HCT116 (cell line): Measurements from ENCODE around the gene GATAD2A.

Experiments
- CEBPB ChIP-seq: IDR thresholded peaks from 2 replicates; pipeline ENCODE4 v1.6.1; 2012; ENCODE audit warnings: low read depth
- EGR1 ChIP-seq: IDR thresholded peaks from 2 replicates; pipeline ENCODE4 v1.6.1; 2012; ENCODE audit warnings: low read depth
- EZH2 ChIP-seq: fragments of 200-600 bp; sonication (generic); IDR thresholded peaks from 2 replicates; pipeline ENCODE4 v1.6.1; 2017; ENCODE audit warnings: antibody characterized with exemption, mixed run types
- JUND ChIP-seq: IDR thresholded peaks from 2 replicates; pipeline ENCODE4 v1.6.1; 2012
- POLR2A ChIP-seq: IDR thresholded peaks from 2 replicates; pipeline ENCODE4 v1.7.0; 2011; ENCODE audit warnings: borderline replicate concordance; ENCODE audit not compliant: insufficient read depth, insufficient read length; ENCODE audit errors: extremely low read depth
- POLR2AphosphoS5 ChIP-seq: IDR thresholded peaks from 2 replicates; pipeline ENCODE4 v1.6.1; 2011; ENCODE audit warnings: mild to moderate bottlenecking, low read depth, low read length, moderate library complexity
- RAD21 ChIP-seq: IDR thresholded peaks from 2 replicates; pipeline ENCODE4 v1.6.1; 2012; ENCODE audit warnings: low read depth, mild to moderate bottlenecking
- SRF ChIP-seq: IDR thresholded peaks from 2 replicates; pipeline ENCODE4 v1.6.1; 2012; ENCODE audit warnings: low read depth
- YY1 ChIP-seq: IDR thresholded peaks from 2 replicates; pipeline ENCODE4 v1.6.1; 2011; ENCODE audit warnings: low read length, low read depth, moderate library complexity, mild to moderate bottlenecking; ENCODE audit not compliant: insufficient replicate concordance; ENCODE audit errors: extremely low read depth
- ZFX ChIP-seq: fragments of 450-650 bp; IDR thresholded peaks from 2 replicates; pipeline ENCODE4 v1.6.1; 2017
- TF ChIP-seq, protein P1 (sequence below): IDR thresholded peaks from 2 replicates; pipeline ENCODE4 v1.6.1; 2012
- TF ChIP-seq, protein P2 (sequence below), 3 experiments: fragments of 200-600 bp in 1 of 3; sonication (generic) in 1 of 3; IDR thresholded peaks in 2 of 3; conservative IDR thresholded peaks in 1 of 3; 2 replicates each; pipeline ENCODE4 v1.5.1; 2012 to 2017; ENCODE audit warnings: low read depth in 2 of 3, low read length in 2 of 3, antibody characterized with exemption in 1 of 3, borderline replicate concordance in 1 of 3, control low read depth in 1 of 3, mild to moderate bottlenecking in 1 of 3, mixed read lengths in 1 of 3, mixed run types in 1 of 3, moderate library complexity in 1 of 3; ENCODE audit not compliant: insufficient read depth in 1 of 3
- TF ChIP-seq, protein P3 (sequence below): IDR thresholded peaks from 2 replicates; pipeline ENCODE4 v1.6.1; 2012; ENCODE audit warnings: low read depth
- TF ChIP-seq, protein P4 (sequence below): IDR thresholded peaks from 2 replicates; pipeline ENCODE4 v1.6.1; 2011; ENCODE audit warnings: mild to moderate bottlenecking, low read length, moderate library complexity; ENCODE audit not compliant: insufficient replicate concordance; ENCODE audit errors: extremely low read depth

DNA sequence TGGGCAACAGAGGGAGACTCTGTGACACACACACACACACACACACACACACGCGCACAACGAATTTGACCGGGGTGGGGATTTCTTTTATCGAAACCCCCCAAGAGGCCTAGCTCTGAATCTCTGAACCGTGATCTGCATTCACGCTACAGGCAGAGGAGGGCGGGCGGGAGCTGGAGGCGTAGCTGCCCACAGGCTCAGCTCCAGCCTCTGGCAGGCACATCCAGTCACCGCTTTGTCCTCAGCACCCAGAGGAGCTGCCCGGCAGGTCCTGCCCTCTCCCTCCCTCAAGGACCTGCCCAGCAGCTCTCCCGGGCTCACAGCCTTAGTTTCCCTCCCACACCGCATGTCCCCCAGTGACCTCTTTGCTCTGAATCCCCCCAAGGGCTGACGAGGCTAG, 152.6 kb downstream of the GATAD2A start:
- TF ChIP-seq, protein P1, sequence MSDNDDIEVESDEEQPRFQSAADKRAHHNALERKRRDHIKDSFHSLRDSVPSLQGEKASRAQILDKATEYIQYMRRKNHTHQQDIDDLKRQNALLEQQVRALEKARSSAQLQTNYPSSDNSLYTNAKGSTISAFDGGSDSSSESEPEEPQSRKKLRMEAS: no peak
- TF ChIP-seq EZH2 (no peak), POLR2A (no peak), ZFX (no peak), SRF (no peak), POLR2AphosphoS5 (no peak), JUND (no peak), YY1 (no peak), EGR1 (no peak), CEBPB (no peak), RAD21 (no peak)
- TF ChIP-seq, protein P2, sequence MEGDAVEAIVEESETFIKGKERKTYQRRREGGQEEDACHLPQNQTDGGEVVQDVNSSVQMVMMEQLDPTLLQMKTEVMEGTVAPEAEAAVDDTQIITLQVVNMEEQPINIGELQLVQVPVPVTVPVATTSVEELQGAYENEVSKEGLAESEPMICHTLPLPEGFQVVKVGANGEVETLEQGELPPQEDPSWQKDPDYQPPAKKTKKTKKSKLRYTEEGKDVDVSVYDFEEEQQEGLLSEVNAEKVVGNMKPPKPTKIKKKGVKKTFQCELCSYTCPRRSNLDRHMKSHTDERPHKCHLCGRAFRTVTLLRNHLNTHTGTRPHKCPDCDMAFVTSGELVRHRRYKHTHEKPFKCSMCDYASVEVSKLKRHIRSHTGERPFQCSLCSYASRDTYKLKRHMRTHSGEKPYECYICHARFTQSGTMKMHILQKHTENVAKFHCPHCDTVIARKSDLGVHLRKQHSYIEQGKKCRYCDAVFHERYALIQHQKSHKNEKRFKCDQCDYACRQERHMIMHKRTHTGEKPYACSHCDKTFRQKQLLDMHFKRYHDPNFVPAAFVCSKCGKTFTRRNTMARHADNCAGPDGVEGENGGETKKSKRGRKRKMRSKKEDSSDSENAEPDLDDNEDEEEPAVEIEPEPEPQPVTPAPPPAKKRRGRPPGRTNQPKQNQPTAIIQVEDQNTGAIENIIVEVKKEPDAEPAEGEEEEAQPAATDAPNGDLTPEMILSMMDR (IDR thresholded peaks at IDR 0.05 in 2 of 3, conservative IDR thresholded peaks at IDR 0.05 in 1 of 3; ENCODE audit: borderline replicate concordance in 1 of 3, insufficient read depth in 1 of 3, low read depth in 2 of 3, low read length in 2 of 3): no peak
- TF ChIP-seq, protein P3, sequence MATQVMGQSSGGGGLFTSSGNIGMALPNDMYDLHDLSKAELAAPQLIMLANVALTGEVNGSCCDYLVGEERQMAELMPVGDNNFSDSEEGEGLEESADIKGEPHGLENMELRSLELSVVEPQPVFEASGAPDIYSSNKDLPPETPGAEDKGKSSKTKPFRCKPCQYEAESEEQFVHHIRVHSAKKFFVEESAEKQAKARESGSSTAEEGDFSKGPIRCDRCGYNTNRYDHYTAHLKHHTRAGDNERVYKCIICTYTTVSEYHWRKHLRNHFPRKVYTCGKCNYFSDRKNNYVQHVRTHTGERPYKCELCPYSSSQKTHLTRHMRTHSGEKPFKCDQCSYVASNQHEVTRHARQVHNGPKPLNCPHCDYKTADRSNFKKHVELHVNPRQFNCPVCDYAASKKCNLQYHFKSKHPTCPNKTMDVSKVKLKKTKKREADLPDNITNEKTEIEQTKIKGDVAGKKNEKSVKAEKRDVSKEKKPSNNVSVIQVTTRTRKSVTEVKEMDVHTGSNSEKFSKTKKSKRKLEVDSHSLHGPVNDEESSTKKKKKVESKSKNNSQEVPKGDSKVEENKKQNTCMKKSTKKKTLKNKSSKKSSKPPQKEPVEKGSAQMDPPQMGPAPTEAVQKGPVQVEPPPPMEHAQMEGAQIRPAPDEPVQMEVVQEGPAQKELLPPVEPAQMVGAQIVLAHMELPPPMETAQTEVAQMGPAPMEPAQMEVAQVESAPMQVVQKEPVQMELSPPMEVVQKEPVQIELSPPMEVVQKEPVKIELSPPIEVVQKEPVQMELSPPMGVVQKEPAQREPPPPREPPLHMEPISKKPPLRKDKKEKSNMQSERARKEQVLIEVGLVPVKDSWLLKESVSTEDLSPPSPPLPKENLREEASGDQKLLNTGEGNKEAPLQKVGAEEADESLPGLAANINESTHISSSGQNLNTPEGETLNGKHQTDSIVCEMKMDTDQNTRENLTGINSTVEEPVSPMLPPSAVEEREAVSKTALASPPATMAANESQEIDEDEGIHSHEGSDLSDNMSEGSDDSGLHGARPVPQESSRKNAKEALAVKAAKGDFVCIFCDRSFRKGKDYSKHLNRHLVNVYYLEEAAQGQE: no peak
- TF ChIP-seq, protein P4, sequence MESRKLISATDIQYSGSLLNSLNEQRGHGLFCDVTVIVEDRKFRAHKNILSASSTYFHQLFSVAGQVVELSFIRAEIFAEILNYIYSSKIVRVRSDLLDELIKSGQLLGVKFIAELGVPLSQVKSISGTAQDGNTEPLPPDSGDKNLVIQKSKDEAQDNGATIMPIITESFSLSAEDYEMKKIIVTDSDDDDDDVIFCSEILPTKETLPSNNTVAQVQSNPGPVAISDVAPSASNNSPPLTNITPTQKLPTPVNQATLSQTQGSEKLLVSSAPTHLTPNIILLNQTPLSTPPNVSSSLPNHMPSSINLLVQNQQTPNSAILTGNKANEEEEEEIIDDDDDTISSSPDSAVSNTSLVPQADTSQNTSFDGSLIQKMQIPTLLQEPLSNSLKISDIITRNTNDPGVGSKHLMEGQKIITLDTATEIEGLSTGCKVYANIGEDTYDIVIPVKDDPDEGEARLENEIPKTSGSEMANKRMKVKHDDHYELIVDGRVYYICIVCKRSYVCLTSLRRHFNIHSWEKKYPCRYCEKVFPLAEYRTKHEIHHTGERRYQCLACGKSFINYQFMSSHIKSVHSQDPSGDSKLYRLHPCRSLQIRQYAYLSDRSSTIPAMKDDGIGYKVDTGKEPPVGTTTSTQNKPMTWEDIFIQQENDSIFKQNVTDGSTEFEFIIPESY: no peak
